ENCODE results near the gene ERBB3.
"Not testable (repeated sequence)": the region's sequence is repeated elsewhere in the genome, so short reads cannot be mapped to it uniquely, and the experiment has no call there.

ERBB3 gene

GRCh38 chr12:56079723-56080555 lies at the start of gene ERBB3:
Gene ERBB3, plus strand, starts transcription at chr12:56080165. Its CDS starts 136 bp downstream, at chr12:56080301.
- peak; percentile 80 for DNase-seq

GRCh38 chr12:56031987-56032386 lies 48.0 kb upstream of the ERBB3 start:
- DNase-seq = no peak

DNA sequence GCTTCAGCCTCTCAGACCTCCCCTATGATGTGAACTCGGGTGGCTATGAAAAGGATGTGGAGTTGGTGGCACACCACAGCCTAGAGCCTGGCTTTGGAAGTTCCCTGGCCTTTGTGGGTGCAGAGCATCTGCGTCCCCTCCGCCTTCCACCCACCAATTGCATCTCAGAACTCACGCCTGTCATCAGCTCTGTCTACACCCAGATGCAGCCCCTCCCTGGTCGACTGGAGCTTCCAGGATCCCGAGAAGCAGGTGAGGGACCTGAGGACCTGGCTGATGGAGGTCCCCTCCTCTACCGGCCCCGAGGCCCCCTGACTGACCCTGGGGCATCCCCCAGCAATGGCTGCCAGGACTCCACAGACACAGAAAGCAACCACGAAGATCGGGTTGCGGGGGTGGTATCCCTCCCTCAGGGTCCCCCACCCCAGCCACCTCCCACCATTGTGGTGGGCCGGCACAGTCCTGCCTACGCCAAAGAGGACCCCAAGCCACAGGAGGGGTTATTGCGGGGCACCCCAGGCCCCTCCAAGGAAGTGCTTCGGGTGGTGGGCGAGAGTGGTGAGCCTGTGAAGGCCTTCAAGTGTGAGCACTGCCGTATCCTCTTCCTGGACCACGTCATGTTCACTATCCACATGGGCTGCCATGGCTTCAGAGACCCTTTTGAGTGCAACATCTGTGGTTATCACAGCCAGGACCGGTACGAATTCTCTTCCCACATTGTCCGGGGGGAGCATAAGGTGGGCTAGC lies 45.2 kb upstream of the ERBB3 start:
- no peak for DNase-seq

DNA sequence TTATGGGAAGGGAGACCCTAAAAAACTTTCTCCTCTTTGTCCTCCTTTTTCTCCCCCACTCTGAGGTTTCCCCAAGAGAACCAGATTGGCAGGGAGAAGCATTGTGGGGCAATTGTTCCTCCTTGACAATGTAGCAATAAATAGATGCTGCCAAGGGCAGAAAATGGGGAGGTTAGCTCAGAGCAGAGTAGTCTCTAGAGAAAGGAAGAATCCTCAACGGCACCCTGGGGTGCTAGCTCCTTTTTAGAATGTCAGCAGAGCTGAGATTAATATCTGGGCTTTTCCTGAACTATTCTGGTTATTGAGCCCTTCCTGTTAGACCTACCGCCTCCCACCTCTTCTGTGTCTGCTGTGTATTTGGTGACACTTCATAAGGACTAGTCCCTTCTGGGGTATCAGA lies 42.8 kb upstream of the ERBB3 start:
- DNase-seq = no peak

- no peak for DNase-seq
Observed at GRCh38 chr12:56038022-56038655, 41.8 kb upstream of the ERBB3 start.

DNA sequence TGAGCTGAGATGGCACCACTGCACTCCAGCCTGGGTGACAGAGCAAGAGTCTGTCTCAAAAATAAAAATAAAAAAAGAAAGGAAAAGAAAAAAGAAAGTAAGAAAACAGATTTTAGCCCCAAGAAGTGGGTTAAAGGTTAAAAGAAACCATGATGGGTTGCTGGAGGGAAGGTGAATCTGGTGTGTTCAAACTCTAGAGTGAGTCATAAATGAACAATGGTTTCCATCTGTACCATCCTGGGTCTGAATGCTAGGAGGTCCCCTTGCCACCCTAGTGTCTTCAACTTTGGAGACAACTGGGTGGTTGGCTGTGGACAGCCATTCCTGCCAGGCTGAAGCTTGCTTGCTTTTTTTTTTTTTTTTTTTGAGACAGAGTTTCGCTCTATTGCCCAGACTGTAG lies 39.8 kb upstream of the ERBB3 start:
- no peak for DNase-seq

GRCh38 chr12:56040963-56041551 lies 38.9 kb upstream of the ERBB3 start:
- no peak for DNase-seq

DNA sequence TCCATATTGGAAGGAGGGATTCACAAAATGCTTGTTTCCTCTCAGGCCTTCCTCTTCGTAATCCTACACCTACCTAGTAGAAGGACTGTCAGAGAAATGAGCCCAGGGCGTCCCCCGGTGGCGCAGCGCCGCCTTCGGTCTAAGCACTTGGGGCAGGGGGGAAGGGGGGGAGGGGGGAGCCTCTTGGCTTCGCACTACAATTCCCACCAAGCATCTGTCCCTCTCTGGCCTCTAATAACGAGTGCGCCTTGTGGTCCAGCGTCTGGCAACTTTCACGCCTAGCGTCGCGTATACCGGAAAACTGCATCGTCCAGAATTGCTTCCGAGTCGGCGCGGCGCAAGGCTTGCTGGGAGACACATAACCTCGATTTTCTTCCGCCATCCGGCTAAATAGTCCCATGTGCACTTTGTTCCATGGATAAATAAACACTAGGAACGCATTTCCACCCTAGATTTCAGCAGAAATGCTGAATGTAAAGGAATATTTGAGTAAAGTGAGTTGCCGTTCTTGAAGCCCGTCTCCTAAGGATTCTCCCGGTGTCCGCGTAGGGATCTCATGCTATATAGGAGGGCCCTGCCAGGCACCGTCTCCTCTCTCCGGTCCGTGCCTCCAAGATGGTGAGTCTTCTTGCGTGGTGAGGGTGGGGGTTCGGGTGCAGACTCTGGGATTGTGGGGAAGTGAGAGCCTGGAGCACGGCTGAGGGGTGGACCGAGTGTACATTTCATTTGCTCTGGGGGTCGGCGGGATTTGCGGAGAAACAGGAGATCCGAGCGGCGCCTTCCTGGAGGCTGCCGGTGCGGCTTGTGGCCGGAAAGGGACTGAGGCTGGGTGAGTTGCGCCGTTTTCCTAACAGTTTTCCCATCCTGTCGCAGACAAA lies 38.2 kb upstream of the ERBB3 start, which contains the start of gene RPS26:
TSS of gene RPS26 (plus strand) at position 367 of the 878 bp plus-strand sequence. CDS start at position 616, 249 bp downstream.
- DNase-seq = peak; percentile 99

DNA sequence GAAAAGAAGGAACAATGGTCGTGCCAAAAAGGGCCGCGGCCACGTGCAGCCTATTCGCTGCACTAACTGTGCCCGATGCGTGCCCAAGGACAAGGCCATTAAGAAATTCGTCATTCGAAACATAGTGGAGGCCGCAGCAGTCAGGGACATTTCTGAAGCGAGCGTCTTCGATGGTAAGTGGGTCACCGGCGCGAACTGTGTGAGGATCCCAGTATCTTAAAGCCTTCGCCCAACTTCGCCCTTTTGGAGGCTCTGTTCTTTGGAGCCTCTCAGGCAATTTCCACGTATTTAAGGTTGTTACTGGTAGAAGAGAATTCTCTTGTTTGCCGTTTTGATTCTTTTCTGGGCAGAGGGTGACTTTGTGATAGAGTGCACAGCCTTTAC lies 37.5 kb upstream of the ERBB3 start:
- DNase-seq = not testable (repeated sequence)

GRCh38 chr12:56042843-56043242 lies 37.1 kb upstream of the ERBB3 start:
- DNase-seq = no peak

DNA sequence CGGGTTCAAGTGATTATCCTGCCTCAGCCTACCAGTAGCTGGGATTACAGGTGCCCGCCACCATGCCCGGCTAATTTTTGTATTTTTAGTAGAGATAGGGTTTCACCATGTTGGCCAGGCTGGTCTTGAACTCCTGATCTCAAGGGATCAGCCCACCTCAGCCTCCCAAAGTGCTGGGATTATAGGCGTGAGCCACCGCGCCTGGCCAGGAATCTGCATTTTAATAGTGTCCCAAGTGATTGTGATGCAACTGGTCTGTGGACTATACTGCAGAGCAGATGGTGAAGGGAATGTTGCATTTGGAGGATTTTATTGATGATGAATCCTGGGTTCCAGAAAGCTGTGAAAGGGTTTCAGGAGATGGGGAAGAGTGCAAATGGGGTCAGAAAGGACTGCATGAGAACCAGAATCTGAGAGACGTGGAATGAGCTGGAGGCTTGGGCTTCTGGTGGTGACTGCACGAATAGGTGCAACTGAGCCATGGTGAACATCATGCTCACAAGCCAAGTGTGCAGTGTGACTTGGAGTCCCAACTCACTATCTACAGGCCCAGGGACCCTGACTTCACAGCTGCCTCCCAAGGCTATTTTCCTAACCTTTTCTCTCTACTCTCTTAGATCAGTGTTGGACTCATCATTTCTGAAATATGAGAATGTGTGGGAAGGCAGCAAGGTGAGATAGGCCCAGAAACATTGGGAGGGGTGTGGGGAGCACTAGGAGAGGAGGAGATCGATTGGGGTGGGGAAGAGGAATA lies 33.8 kb upstream of the ERBB3 start:
- DNase-seq = no peak

DNA sequence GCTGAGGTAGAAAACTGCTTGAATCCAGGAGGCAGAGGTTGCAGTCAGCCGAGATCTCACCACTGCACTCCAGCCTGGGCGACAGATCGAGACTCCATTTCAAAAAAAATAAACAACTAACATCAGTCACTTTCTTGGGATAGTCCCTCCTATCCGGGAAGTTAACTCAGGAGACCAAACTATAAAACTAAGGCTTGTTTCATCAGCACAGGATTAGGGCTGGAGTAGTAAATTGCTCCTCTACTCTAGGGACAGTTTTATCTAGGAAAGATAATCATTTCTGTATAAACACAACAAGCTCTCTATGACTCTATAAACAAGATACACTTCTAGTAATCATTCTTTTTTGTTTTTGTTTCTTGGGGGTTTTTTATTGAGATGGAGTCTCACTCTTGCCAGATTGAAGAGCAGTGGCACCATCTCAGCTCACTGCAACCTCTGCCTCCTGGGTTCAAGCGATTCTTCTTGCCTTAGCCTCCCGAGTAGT lies 26.5 kb upstream of the ERBB3 start:
- no peak for DNase-seq

GRCh38 chr12:56059964-56060363 lies 20.0 kb upstream of the ERBB3 start:
- DNase-seq = not testable (repeated sequence)

DNA sequence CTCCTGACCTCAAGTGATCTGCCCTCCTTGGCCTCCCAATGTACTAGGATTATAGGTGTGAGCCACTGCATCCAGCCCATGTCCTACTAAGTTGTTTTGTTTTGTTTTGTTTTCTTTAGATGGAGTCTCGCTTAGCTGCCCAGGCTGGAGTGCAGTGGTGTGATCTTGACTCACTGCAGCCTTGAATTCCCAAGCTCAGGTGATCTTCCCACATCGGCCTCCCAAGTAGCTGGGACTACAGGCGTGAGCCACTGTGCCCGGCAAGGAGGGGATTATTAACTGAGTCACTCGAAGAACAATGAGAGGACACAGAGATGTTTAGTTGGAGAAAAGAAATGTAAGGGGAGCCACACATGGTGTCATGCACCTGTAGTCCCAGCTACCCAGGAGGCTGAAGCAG lies 18.0 kb upstream of the ERBB3 start:
- no peak for DNase-seq

GRCh38 chr12:56062996-56063395 lies 17.0 kb upstream of the ERBB3 start:
- no peak for DNase-seq

DNA sequence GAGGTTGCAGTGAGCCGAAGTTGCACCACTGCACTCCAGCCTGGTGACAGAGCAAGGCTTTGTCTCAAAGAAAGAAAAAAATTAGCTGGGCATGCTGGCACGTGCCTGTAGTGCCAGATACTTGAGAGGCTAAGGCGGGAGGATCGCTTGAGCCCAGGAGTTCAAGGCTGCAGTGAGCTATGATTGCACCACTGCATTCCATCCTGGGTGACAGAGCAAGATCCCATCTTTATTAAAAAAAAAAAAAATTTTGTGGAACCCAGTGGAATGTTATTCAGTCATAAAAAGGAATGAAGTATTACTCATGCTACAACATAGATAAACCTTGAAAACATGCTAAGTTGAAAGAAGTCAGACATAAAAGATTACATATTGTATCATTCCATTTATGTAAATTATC lies 8.3 kb upstream of the ERBB3 start:
- no peak for DNase-seq

GRCh38 chr12:56074396-56074795 lies 5.6 kb upstream of the ERBB3 start:
- no peak for DNase-seq

GRCh38 chr12:56077966-56078365 lies 2.0 kb upstream of the ERBB3 start:
- not testable (repeated sequence) for DNase-seq

GRCh38 chr12:56078427-56078826 lies 1.5 kb upstream of the ERBB3 start:
- no peak for DNase-seq

DNA sequence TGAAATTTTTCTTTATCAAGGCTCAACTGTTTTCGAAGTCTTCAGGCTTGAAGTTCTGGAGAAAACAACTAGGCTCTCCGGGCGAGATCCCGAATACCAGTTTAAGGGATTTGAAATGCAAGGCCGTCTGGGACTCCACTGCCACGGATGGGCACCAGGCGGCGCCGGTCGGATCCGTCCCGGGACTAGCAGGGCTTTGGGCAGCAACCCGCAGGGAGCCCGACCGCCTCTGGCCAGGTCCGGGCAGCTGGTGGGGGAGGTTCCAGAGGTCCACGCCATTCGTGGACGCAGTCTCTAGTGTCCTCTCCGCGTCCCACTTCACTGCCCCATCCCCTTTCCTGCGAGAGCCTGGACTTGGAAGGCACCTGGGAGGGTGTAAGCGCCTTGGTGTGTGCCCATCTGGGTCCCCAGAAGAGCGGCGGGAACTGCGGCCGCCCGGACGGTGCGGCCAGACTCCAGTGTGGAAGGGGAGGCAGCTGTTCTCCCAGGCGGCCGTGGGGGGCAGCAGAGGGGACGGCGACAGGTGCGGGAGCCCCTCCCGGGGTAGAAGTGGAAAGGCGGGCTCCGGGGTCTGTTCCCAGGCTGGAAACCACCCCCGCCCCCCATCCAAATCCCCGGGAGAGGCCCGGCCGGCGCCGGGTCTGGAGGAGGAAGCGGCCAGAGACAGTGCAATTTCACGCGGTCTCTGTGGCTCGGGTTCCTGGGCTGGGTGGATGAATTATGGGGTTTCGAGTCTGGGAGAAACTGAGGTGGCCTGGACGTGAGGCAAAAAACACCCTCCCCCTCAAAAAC lies 838 bp upstream of the ERBB3 start:
- peak; percentile 68 for DNase-seq

Measured in amniotic stem cell (primary cell).